Fibroblast of skin of back (primary cell): ENCODE results near the gene CDH18.

Experiments used
- DNase-seq: peaks from one replicate; pipeline ENCODE4 v3.0.0-alpha.2; 2013

CDH18 gene

DNA sequence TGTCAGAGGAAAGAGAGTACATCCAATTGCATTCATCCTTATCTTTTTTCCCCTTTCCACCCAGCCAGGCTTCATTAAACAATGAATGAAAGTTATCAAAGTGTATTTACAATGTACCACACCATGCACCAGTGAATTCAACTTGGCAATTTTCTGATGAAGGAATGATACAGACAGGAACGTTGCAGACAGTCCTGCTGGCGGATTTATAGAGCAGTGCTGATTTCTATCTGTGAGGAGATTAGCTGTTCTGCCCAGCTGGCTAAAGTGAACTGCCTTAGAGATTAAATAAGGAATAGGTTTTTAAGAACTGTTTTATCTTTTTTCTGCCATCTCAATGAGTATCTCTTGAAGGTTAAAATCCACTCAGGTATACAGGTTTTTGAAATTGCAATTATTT is 403.9 kb downstream of the CDH18 start:
- DNase-seq = no peak

GRCh38 chr5:19577882-19578281 is 410.1 kb downstream of the CDH18 start:
- no peak for DNase-seq

GRCh38 chr5:19568004-19568403 is 420.0 kb downstream of the CDH18 start:
- no peak for DNase-seq

GRCh38 chr5:19565466-19565865 is 422.5 kb downstream of the CDH18 start:
- DNase-seq = no peak

DNA sequence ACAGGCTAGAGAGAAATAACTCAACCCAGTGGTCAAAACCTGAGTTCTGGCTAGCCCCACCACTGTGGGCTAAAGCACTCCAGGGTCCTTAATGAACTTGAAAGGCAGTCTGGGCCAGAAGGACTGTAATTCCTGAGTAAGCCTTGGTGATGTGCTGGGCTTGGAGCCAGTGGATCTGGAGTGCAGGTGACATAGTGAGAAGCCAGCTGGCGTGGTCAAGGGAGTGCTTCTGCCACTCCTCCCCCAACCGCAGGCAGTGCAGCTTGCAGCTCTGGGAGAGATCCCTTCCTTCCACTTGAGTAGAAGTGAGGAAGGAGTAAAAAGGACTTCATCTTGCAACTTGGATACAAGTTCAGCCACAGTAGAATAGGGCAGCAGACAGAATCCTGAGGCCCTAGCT is 424.0 kb downstream of the CDH18 start:
- no peak for DNase-seq

DNA sequence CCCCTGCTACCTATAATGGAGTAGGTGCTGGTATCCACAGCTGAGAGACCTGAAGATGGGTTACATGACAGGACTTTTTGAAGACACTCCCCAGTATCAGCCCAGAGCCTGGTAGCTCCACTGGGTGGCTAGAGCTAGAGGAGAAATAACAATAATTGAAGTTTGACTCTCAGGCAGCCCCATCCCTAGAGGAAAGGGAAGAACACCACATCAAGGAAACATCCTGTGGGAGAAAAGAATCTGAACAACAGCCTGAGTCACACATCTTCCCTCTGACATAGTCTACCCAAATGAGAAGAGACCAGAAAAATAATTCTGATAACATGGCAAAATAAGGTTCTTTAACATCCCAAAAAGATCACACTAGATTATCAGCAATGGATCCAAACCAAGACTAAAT is 432.1 kb downstream of the CDH18 start:
- peak; percentile 26 for DNase-seq

DNA sequence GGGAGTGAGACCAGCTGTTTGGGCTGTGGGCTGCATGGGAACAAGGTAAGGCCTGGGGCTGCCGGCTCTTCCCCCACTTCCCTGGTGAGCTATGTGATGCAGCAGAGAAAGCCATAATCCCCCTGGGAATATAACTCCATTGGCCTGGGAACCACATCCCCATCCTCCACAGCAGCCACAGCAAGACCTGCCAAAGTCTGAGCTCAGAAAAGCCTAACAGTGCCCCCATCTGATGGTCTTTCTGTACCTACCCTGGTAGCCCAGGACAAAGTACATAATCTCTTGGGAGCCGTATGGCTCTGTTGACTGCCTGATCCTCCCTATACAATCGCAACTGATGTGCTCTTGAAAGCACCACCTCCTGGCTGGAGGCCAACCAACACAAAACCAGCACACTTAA is 432.6 kb downstream of the CDH18 start:
- no peak for DNase-seq

DNA sequence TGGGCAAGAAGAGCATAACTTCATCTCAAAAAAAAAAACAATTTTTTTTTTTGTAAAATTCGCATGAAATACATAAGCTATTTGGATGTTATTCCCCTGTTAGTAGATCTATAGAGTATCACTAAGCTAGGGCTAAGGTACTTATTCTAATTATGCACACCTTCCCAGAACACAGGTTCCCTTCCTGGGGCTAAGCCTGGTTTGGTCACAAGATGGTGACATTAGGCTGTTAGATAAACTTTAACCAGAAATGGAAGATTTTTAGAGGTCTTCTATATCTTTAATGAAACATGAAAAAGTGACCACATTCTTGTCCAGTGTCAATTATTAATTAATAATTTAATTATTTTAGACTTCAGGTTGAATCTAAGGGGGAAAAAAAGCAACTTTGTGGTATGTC is 433.5 kb downstream of the CDH18 start:
- DNase-seq = no peak

GRCh38 chr5:19547640-19548039 is 440.4 kb downstream of the CDH18 start:
- peak; percentile 56 for DNase-seq

- no peak for DNase-seq
Measured at GRCh38 chr5:19546521-19546920, 441.5 kb downstream of the CDH18 start.

GRCh38 chr5:19538607-19539006 is 449.4 kb downstream of the CDH18 start:
- DNase-seq = no peak

DNA sequence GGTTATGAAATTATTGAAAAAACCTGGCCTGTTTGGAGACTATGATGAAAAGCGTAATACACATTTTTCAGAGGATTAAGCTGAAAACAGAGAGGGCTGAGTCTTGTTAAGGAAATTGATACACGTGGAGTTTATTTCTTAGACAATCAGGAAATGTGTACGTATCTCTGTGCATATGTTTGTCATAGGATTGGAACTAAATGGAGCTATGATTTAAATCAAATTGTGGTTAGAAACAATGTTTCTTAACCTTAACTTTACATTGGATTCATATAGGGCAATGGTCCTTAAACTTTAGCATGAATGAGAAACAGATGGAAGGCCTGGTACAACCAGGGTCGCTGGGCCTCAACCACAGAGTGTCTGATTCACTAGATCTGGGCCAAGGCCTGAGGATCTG is 451.6 kb downstream of the CDH18 start:
- no peak for DNase-seq

GRCh38 chr5:19534751-19535150 is 453.2 kb downstream of the CDH18 start:
- DNase-seq = no peak

GRCh38 chr5:19532936-19533335 is 455.1 kb downstream of the CDH18 start:
- DNase-seq = no peak

GRCh38 chr5:19531374-19531952 is 456.5 kb downstream of the CDH18 start:
- DNase-seq = no peak

DNA sequence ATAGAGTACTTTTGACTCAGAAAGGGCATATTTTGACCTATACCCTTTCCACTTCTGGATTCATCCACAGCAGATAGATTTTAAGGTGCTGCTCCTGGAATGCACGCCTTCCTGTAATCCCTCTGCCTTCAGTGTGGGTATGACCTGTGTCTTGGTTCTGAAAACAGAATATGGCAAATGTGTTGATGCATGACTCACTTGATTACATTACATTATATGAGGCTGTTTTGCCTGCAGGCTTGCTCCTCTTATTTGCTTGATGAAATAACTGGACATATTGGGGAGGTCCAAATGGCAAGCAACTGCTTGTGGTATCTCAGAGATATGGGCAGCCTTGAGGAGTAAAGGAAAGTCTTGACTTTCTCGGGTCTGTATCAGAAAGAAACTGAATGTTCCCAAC is 468.6 kb downstream of the CDH18 start:
- DNase-seq = no peak

- no peak for DNase-seq
Measured at GRCh38 chr5:19498852-19499251, 489.1 kb downstream of the CDH18 start.

DNA sequence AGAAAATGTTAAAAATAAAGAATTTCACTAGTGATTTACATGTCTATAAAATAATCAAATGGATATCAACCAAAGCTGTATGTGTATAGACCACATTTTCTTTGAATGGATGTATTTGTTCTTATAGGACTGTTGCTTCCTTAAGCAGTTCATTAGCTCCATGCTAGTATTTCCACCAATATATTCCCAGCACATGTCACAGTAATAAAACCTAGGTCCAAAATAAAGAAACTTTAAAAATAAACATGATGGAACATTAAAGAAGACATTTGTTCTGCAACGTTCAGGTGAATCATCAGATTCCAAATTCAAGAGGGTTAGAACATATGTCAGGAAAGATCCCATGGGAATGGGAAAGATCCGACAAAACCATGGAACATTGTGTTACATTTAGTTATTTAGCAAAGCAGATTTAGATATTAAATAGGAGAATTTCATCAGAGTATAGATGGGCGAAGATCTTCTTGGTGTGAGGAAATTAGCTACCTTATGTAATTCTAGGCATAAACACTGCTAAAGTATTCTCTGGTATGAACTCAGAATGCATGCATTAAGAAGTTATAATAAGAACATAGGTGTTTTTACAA is 490.7 kb downstream of the CDH18 start:
- DNase-seq = no peak

GRCh38 chr5:19496056-19496455 is 491.9 kb downstream of the CDH18 start:
- peak; percentile 0 for DNase-seq

- peak; percentile 15 for DNase-seq
Measured at GRCh38 chr5:19492861-19493260, 495.1 kb downstream of the CDH18 start.

DNA sequence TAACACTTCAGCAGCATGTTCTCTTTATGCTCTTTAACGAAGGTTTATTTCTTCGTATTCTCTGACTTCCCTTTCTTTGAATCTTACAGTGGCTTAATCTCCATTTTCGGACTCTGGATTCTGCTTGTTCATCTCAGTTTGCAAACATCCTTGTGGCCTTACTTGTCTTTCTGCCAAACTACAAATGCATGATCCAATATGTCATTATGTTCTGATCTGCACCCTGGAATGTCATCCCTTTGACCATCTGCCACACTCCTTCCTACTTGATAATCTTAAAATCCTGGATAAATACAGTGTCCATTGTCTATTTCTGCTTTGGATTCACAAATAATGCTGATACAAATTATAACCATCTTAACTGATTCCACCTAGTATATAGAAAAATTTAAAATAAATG is 499.2 kb downstream of the CDH18 start:
- DNase-seq = no peak

- DNase-seq = no peak
Measured at GRCh38 chr5:19487480-19487879, 500.5 kb downstream of the CDH18 start.

DNA sequence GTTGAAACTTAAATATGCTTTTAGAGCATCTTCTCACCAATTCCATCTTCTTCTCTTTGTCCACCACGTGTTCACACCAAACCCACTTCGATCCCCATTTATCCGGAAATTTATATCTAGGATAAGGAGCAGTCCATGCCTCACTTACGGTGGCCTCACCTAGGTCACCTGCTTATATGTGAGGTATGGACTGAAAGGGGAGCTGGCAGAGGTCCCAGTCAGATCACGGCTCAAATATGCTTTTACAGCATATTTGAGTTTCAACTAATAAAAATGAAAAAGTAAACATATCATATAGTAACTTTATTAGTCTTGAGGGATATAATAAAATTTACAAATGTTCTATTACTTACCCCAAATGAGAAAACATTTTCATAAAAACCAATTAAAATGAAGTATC is 508.4 kb downstream of the CDH18 start:
- no peak for DNase-seq

DNA sequence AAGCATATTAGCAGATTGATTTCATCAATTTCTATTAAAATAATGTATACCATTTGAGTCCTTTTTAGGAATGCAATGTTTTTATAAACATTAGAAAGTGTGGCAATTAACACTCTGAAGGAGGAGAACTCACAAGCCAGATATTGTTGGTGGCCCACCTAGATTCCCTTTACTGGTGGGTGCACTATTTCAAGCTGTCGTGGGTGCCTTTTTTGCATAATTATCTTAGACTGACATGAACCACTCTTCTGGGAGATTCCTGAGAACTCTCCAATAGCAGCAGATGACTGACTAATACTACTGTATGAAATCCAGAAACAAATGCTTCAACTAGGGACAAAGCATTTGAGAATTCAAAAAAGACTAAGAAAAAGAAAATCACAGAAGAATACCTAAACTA is 526.0 kb downstream of the CDH18 start:
- DNase-seq = no peak

- DNase-seq = no peak
Measured at GRCh38 chr5:19424506-19424905, 563.5 kb downstream of the CDH18 start.
